ACC112 (cell line): Measurements from ENCODE around the gene ACSS1.

Source experiments
- H2AFZ ChIP-seq: fragments of 200-600 bp; sonication (generic); one replicate; pipeline ENCODE4 v1.6.0; 2017; ENCODE audit warnings: antibody characterized with exemption, low read length; ENCODE audit not compliant: unreplicated experiment
- H3K27ac ChIP-seq: fragments of 200-600 bp; sonication (generic); 2 replicates; pipeline ENCODE4 v1.5.1; 2014; ENCODE audit warnings: low read depth, mild to moderate bottlenecking, antibody characterized with exemption, low read length, moderate library complexity
- H3K27me3 ChIP-seq: fragments of 200-600 bp; sonication (generic); 2 replicates; pipeline ENCODE4 v1.6.1; 2014; ENCODE audit warnings: mild to moderate bottlenecking, antibody characterized with exemption, low read length, moderate library complexity, mixed read lengths; ENCODE audit not compliant: insufficient read depth
- H3K36me3 ChIP-seq: fragments of 200-600 bp; sonication (generic); 2 replicates; pipeline ENCODE4 v1.6.1; 2016; ENCODE audit warnings: mild to moderate bottlenecking, antibody characterized with exemption, low read length, moderate library complexity, mixed read lengths; ENCODE audit not compliant: insufficient read depth
- H3K4me1 ChIP-seq: fragments of 200-600 bp; sonication (generic); one replicate; pipeline ENCODE4 v1.6.1; 2016; ENCODE audit warnings: low read length, mixed read lengths; ENCODE audit not compliant: insufficient read depth, unreplicated experiment, control insufficient read depth
- H3K4me3 ChIP-seq: fragments of 200-600 bp; sonication (generic); 2 replicates; pipeline ENCODE4 v1.5.1; 2014; ENCODE audit warnings: mild to moderate bottlenecking, low read depth, low read length
- H3K79me2 ChIP-seq: fragments of 200-600 bp; sonication (generic); one replicate; pipeline ENCODE4 v1.6.0; 2016; ENCODE audit warnings: low read length; ENCODE audit not compliant: control insufficient read depth, unreplicated experiment, insufficient read depth

The ACSS1 gene

GRCh38 chr20:24981282-24981681, 76.7 kb downstream of the ACSS1 start:
- H3K4me3 ChIP-seq: no peak overlapping the region
- H3K79me2 ChIP-seq: peaks cover 16% of the 10 kb centered on the region
- no peaks in the 10 kb centered on the region for H3K27me3 ChIP-seq
- no peak overlapping the region for H3K27ac ChIP-seq
- H3K36me3 ChIP-seq: peaks cover 48% of the 10 kb centered on the region
- no peak overlapping the region for H2AFZ ChIP-seq
- H3K4me1 ChIP-seq: no peaks in the 10 kb centered on the region

- Histone ChIP-seq H2AFZ (no peak overlapping the region), H3K4me3 (no peak overlapping the region), H3K79me2 (peaks cover 8% of the 10 kb centered on the region), H3K27me3 (no peaks in the 10 kb centered on the region), H3K4me1 (no peaks in the 10 kb centered on the region), H3K36me3 (peaks cover 56% of the 10 kb centered on the region), H3K27ac (no peak overlapping the region)
These were observed 77.5 kb downstream of the ACSS1 start for GRCh38 chr20:24980291-24981053.

- Histone ChIP-seq H3K79me2 (peaks cover 4% of the 10 kb centered on the region), H3K4me1 (no peaks in the 10 kb centered on the region), H3K27ac (no peak overlapping the region), H3K4me3 (no peak overlapping the region), H3K36me3 (peaks cover 60% of the 10 kb centered on the region), H3K27me3 (no peaks in the 10 kb centered on the region), H2AFZ (no peak overlapping the region)
These were observed 78.6 kb downstream of the ACSS1 start for GRCh38 chr20:24979036-24979960.

GRCh38 chr20:24978513-24978912, 79.4 kb downstream of the ACSS1 start:
- Histone ChIP-seq H3K4me3 (no peak overlapping the region), H3K79me2 (no peaks in the 10 kb centered on the region), H2AFZ (no peak overlapping the region), H3K36me3 (peaks cover 55% of the 10 kb centered on the region), H3K27ac (no peak overlapping the region), H3K27me3 (no peaks in the 10 kb centered on the region), H3K4me1 (no peaks in the 10 kb centered on the region)

- no peaks in the 10 kb centered on the region for H3K79me2 ChIP-seq
These were observed 80.1 kb downstream of the ACSS1 start for GRCh38 chr20:24977797-24978196.

GRCh38 chr20:24977336-24977735, 80.6 kb downstream of the ACSS1 start:
- Histone ChIP-seq H3K79me2 (no peaks in the 10 kb centered on the region), H3K4me3 (no peak overlapping the region), H3K36me3 (peaks cover 57% of the 10 kb centered on the region), H3K4me1 (no peaks in the 10 kb centered on the region), H2AFZ (no peak overlapping the region), H3K27ac (no peak overlapping the region), H3K27me3 (no peaks in the 10 kb centered on the region)

More at GRCh38 chr20:24977797-24978196, 80.1 kb downstream of the ACSS1 start:
- H3K4me3 ChIP-seq: no peak overlapping the region
- H2AFZ ChIP-seq: no peak overlapping the region
- H3K27me3 ChIP-seq: no peaks in the 10 kb centered on the region
- no peak overlapping the region for H3K27ac ChIP-seq
- H3K4me1 ChIP-seq: no peaks in the 10 kb centered on the region
- H3K36me3 ChIP-seq: peaks cover 55% of the 10 kb centered on the region

- peaks cover 34% of the 10 kb centered on the region for H3K36me3 ChIP-seq
- no peaks in the 10 kb centered on the region for H3K27me3 ChIP-seq
- no peaks in the 10 kb centered on the region for H3K4me1 ChIP-seq
These were observed 85.6 kb downstream of the ACSS1 start for GRCh38 chr20:24972341-24972740.

GRCh38 chr20:24971376-24972101, 86.4 kb downstream of the ACSS1 start:
- Histone ChIP-seq H3K27me3 (no peaks in the 10 kb centered on the region), H3K4me3 (no peak overlapping the region), H3K79me2 (no peaks in the 10 kb centered on the region), H3K27ac (no peak overlapping the region), H2AFZ (no peak overlapping the region), H3K4me1 (no peaks in the 10 kb centered on the region), H3K36me3 (peaks cover 26% of the 10 kb centered on the region)

More at GRCh38 chr20:24972341-24972740, 85.6 kb downstream of the ACSS1 start:
- H3K79me2 ChIP-seq: no peaks in the 10 kb centered on the region
- no peak overlapping the region for H3K4me3 ChIP-seq
- H2AFZ ChIP-seq: no peak overlapping the region
- H3K27ac ChIP-seq: no peak overlapping the region

GRCh38 chr20:24970754-24971153, 87.2 kb downstream of the ACSS1 start:
- Histone ChIP-seq H3K36me3 (peaks cover 18% of the 10 kb centered on the region), H3K79me2 (no peaks in the 10 kb centered on the region), H3K27me3 (no peaks in the 10 kb centered on the region), H3K4me3 (no peak overlapping the region), H2AFZ (no peak overlapping the region), H3K4me1 (no peaks in the 10 kb centered on the region), H3K27ac (no peak overlapping the region)

GRCh38 chr20:24970030-24970553, 87.8 kb downstream of the ACSS1 start:
- Histone ChIP-seq H3K4me3 (no peak overlapping the region), H3K36me3 (peaks cover 14% of the 10 kb centered on the region), H3K27ac (no peak overlapping the region), H3K27me3 (no peaks in the 10 kb centered on the region), H3K4me1 (no peaks in the 10 kb centered on the region), H3K79me2 (no peaks in the 10 kb centered on the region), H2AFZ (no peak overlapping the region)
